Measurements from ENCODE around the gene EDC3. TPM values are rescaled to one million over a fixed set of nuclear protein-coding genes. Genes with fewer than 3 reads are reported as not detected.

EDC3 gene
- total RNA-seq, 2 donors from 2014 or later, result 20.6 to 36.8 TPM

DNA sequence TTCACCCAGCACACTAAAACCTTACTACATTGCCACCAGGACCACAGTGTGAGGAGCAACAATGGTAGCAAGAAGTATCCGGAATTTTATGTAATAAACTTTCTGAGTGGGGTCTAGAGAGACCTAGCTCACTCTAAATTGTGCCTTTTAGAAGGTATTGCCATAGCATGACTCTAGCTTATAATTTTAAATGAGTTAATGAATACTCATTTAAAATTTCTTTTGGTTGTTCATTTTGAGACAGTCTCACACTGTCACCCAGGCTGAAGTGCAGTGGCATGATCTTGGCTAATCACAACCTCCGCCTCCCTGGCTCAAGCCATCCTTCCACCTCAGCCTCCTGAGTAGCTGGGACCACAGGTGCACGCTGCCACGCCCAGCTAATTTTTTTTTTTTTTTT lies 26.2 kb downstream of the EDC3 start:
- Histone ChIP-seq H3K9me3 (no peaks in the 10 kb centered on the region), H3K27ac (no peak overlapping the region), H3K27me3 (replicated peaks; ENCODE audit: insufficient read depth) (no peaks in the 10 kb centered on the region), H3K36me3 (peaks cover 0 to 4% of the 10 kb centered on the region in 2 donors), H3K4me3 (no peak overlapping the region), H3K4me1 (replicated peaks) (peaks cover 5% of the 10 kb centered on the region)
- TF ChIP-seq POLR2A (IDR thresholded peaks at IDR 0.05), result no peak
- no peak for TF ChIP-seq POLR2AphosphoS5 (IDR thresholded peaks at IDR 0.05)
- TF ChIP-seq CTCF (IDR thresholded peaks at IDR 0.05), result no peak
- DNase-seq (ENCODE audit: low spot score), result no peak
- WGBS, result 91% methylated on average over 4 of the region's 4 CpGs
- intact Hi-C loops (cut with DNase I), result no loop called here

- Histone ChIP-seq H3K4me3 (no peak overlapping the region), H3K36me3 (peaks cover 0 to 4% of the 10 kb centered on the region in 2 donors), H3K27ac (no peak overlapping the region), H3K9me3 (no peaks in the 10 kb centered on the region), H3K4me1 (replicated peaks) (peaks cover 19% of the 10 kb centered on the region), H3K27me3 (replicated peaks; ENCODE audit: insufficient read depth) (no peaks in the 10 kb centered on the region)
- no peak for DNase-seq (ENCODE audit: low spot score)
- TF ChIP-seq CTCF (IDR thresholded peaks at IDR 0.05), result no peak
- TF ChIP-seq POLR2A (IDR thresholded peaks at IDR 0.05), result no peak
- TF ChIP-seq POLR2AphosphoS5 (IDR thresholded peaks at IDR 0.05), result no peak
- 73% methylated on average over 1 of the region's 1 CpG for WGBS
- intact Hi-C loops (cut with DNase I), result no loop called here
Observed at GRCh38 chr15:74667975-74668374, 27.8 kb downstream of the EDC3 start.

DNA sequence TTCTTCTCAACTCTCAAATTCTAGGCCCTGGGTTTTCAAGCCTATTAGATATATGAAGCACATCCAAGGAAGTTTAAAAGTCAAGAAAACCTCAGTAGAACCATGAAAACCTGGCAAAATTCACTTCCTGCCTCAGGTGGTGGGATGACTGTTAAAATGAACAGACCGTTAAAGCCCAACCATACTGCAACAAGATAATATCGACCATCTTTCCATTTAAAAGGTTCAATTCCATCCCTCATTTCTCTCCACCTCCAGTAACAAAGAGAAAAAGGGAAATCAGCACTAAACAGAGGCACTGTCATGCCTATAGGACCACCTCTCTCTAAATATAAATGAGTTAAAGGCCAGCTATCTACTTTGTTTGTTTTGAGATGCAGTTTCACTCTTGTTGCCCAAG lies 31.2 kb downstream of the EDC3 start:
- Histone ChIP-seq H3K9me3 (no peaks in the 10 kb centered on the region), H3K27me3 (replicated peaks; ENCODE audit: insufficient read depth) (no peaks in the 10 kb centered on the region), H3K4me1 (replicated peaks) (peaks cover 25% of the 10 kb centered on the region), H3K4me3 (no peak overlapping the region), H3K36me3 (no peaks in the 10 kb centered on the region), H3K27ac (peak overlapping the region; percentile 17 to 63)
- TF ChIP-seq POLR2A (IDR thresholded peaks at IDR 0.05) (no peak), CTCF (IDR thresholded peaks at IDR 0.05) (no peak)
- no peak for DNase-seq (ENCODE audit: low spot score)
- 63% methylated on average over 2 of the region's 2 CpGs for whole genome bisulfite sequencing
- intact Hi-C loops (cut with DNase I), result no loop called here

DNA sequence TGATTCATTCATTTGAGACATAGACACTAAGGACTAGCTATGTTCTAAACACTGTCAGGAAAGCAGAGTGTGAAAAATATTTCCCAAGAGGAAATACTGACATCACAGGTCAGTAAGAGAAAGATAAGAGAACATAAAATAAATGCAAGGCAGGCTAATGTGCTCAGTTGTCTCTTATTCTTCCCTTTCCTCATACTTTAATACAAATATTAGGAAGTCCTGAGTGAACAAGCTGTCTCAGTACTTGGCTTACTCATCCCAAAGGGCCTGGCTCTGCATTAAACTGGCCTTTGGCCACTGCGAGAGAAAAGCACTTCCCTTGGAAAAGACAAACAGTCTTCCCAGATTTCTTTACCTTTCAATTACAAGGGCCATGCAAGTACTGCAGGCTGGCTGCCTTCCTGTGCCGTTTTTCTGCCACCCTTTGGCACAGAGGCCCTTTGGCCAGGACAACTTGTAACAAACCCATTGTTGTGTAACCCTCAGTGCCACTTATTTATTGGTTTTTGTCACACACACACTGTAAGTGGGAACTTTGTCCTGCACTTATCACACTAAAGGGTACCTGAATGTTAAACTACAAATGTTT lies 31.7 kb downstream of the EDC3 start:
- H3K27ac ChIP-seq, result peak overlapping the region; percentile 17 to 63
- 9% methylated on average over 2 of the region's 2 CpGs for WGBS

More for the DNA sequence above, 31.7 kb downstream of the EDC3 start:
- intact Hi-C loops (cut with DNase I), result no loop called here
- TF ChIP-seq POLR2AphosphoS5 (IDR thresholded peaks at IDR 0.05) (peak; percentile 85), CTCF (IDR thresholded peaks at IDR 0.05) (no peak), POLR2A (IDR thresholded peaks at IDR 0.05) (no peak)
- H3K9me3 ChIP-seq, result no peaks in the 10 kb centered on the region
- peak; percentile 87 for DNase-seq (ENCODE audit: low spot score)
- H3K36me3 ChIP-seq, result no peaks in the 10 kb centered on the region
- no peak overlapping the region for H3K4me3 ChIP-seq
- H3K27me3 ChIP-seq (replicated peaks; ENCODE audit: insufficient read depth), result no peaks in the 10 kb centered on the region
- peaks cover 25% of the 10 kb centered on the region for H3K4me1 ChIP-seq (replicated peaks)

Measured in prostate gland (tissue), 2 donors.